TTC549 (cell line): Measurements from ENCODE around the gene DVL3.

Source experiments
- FAIRE-seq: peaks from 2 replicates; lab custom pipeline; 2012; peaks lifted over from hg19 to GRCh38; lab: Jason Lieb, UNC

The DVL3 gene

GRCh38 chr3:184211297-184211696 is 56.1 kb downstream of the DVL3 start:
- no peak for FAIRE-seq

DNA sequence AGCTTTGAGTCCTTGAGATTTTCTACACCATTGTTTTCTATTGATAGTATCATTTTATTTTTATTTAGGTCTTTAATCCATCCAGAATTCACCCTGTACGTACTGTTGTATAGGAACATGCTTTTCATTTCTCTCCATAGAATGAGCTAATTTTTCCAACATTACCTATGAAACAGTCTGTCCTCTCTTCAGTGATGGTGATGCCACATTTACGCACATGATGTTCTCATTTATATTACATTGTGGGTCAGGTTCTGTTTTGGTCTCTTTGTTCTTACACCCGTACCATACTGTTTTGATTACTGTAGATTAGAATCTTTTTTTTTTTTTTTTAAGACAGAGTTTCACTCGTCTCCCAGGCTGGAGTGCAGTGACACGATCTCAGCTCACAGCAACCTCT is 56.5 kb downstream of the DVL3 start:
- no peak for FAIRE-seq

- FAIRE-seq: no peak
Measured at GRCh38 chr3:184218814-184219213, 63.6 kb downstream of the DVL3 start.

DNA sequence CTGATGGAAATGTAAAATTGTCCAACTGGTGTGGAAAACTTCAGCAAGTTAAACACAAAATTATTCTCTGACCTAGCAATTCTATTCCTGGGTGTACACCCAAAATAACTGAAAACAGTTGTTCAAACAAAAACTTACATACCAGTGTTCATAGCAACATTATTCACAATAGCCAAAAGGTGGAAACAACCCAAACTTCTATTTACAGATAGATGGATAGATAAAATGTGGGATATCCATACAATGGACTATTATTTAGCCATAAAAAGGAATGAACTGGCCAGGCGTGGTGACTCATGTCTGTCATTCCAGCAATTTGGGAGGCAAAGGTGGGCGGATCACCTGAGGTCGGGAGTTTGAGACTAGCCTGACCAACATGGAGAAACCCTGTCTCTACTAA is 67.3 kb downstream of the DVL3 start:
- FAIRE-seq: no peak
